HepG2 (cell line): ENCODE data around the gene JMJD1C.

Source experiments
- AKAP8 ChIP-seq: sonication (generic); formaldehyde crosslinking; IDR thresholded peaks from 2 replicates; pipeline ENCODE4 v1.5.1; 2020; ENCODE audit warnings: mild to moderate bottlenecking, missing genetic modification reagents
- EZH2 ChIP-seq: conservative IDR thresholded peaks from 2 replicates; pipeline ENCODE4 v1.6.1; 2012; ENCODE audit warnings: mild to moderate bottlenecking, low read depth, low read length, moderate library complexity
- HNF4A ChIP-seq: sonication (generic); formaldehyde crosslinking; IDR thresholded peaks from 2 replicates; pipeline ENCODE4 v1.4.0; 2020; ENCODE audit warnings: missing genetic modification reagents
- POLR2A ChIP-seq, 2 experiments: IDR thresholded peaks; 2 replicates each; pipeline ENCODE4 v1.6.1; 2011; ENCODE audit warnings: low read depth in 2 of 2, low read length in 2 of 2, mild to moderate bottlenecking in 1 of 2, moderate library complexity in 1 of 2; ENCODE audit not compliant: insufficient read depth in 1 of 2
- RERE ChIP-seq: IDR thresholded peaks from 2 replicates; pipeline ENCODE4 v1.6.1; 2016; ENCODE audit warnings: low read depth, missing genetic modification reagents, missing compliant biosample characterization
- ZBTB21 ChIP-seq: sonication (generic); formaldehyde crosslinking; IDR thresholded peaks from 2 replicates; pipeline ENCODE4 v1.4.0; 2020; ENCODE audit warnings: missing genetic modification reagents
- ZNF331 ChIP-seq: sonication (generic); formaldehyde crosslinking; IDR thresholded peaks from 2 replicates; pipeline ENCODE4 v1.4.0; 2020; ENCODE audit warnings: missing genetic modification reagents
- TF ChIP-seq, protein P1 (sequence below): sonication (generic); formaldehyde crosslinking; IDR thresholded peaks from 2 replicates; pipeline ENCODE4 v1.8.0; 2022; ENCODE audit warnings: missing genetic modification reagents, mild to moderate bottlenecking, inconsistent platforms, borderline replicate concordance
- TF ChIP-seq, protein P2 (sequence below): sonication (generic); formaldehyde crosslinking; IDR thresholded peaks from 2 replicates; pipeline ENCODE4 v1.5.1; 2020; ENCODE audit warnings: missing genetic modification reagents, mild to moderate bottlenecking, borderline replicate concordance

DNA sequence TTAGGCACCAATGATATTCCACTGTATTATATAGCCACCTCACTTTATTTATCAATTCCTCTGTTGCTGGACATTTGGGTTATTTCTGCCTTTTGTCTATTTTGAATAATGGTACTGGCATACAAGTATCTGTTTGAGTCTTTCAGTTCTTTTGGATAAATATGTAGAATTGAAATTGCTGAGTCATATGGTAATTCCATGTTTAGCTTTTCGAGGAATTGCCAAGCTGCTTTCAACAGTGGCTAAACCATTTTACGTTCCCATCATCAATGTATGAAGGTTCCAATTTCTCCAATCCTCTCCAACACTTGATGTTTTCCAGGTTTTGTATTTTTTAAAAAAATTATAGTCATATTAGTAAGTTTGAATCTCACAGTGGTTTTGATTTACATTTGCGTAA, 42.3 kb downstream of the JMJD1C start:
- no peak for TF ChIP-seq POLR2A (IDR thresholded peaks at IDR 0.05; ENCODE audit: insufficient read depth in 1 of 2, low read depth in 2 of 2, low read length in 2 of 2)
- no peak for TF ChIP-seq ZBTB21 (CRISPR knock-in tag)
- TF ChIP-seq RERE = no peak
- TF ChIP-seq, protein P1, sequence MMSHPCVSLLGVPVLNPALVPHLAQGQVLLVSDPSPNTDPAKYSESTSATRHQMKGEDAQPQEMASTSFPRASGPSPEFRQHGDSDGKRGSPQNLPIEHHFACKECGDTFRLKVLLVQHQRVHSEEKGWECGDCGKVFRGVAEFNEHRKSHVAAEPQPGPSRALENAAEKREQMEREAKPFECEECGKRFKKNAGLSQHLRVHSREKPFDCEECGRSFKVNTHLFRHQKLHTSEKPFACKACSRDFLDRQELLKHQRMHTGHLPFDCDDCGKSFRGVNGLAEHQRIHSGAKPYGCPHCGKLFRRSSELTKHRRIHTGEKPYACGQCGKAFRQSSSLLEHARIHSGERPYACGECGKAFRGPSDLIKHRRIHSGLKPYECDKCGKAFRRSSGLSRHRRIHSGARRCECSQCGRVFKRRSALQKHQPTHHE (CRISPR knock-in tag) = no peak
- TF ChIP-seq, protein P2, sequence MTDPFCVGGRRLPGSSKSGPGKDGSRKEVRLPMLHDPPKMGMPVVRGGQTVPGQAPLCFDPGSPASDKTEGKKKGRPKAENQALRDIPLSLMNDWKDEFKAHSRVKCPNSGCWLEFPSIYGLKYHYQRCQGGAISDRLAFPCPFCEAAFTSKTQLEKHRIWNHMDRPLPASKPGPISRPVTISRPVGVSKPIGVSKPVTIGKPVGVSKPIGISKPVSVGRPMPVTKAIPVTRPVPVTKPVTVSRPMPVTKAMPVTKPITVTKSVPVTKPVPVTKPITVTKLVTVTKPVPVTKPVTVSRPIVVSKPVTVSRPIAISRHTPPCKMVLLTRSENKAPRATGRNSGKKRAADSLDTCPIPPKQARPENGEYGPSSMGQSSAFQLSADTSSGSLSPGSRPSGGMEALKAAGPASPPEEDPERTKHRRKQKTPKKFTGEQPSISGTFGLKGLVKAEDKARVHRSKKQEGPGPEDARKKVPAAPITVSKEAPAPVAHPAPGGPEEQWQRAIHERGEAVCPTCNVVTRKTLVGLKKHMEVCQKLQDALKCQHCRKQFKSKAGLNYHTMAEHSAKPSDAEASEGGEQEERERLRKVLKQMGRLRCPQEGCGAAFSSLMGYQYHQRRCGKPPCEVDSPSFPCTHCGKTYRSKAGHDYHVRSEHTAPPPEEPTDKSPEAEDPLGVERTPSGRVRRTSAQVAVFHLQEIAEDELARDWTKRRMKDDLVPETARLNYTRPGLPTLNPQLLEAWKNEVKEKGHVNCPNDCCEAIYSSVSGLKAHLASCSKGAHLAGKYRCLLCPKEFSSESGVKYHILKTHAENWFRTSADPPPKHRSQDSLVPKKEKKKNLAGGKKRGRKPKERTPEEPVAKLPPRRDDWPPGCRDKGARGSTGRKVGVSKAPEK (CRISPR knock-in tag) = no peak
- no peak for TF ChIP-seq ZNF331
- no peak for TF ChIP-seq AKAP8 (CRISPR knock-in tag)
- no peak for TF ChIP-seq HNF4A (CRISPR knock-in tag)
- TF ChIP-seq EZH2 = no peak
